ENCODE results near the gene KIF16B. TPM values are rescaled to one million over a fixed set of nuclear protein-coding genes. Genes with fewer than 3 reads are reported as not detected.

The KIF16B gene
- total and polyA plus RNA-seq, 2 of the 13 experiments (the other 11 are each of a cell fraction or from before 2014, with no cell fraction given): 6.9 to 18.0 TPM

GRCh38 chr20:16573001-16573965 is at the start of gene KIF16B (continued):
- TF ChIP-seq ZNF407 (CRISPR knock-in tag; IDR thresholded peaks at IDR 0.05; ENCODE audit: not compliant biosample characterization) (peak; percentile 94), ZNF652 (CRISPR knock-in tag; IDR thresholded peaks at IDR 0.05; ENCODE audit: borderline replicate concordance, low read depth) (peak; percentile 14; the same call in 1 of the 2 replicates), ZNF432 (CRISPR knock-in tag; IDR thresholded peaks at IDR 0.05; ENCODE audit: borderline replicate concordance) (no peak), ZNF674 (CRISPR knock-in tag; IDR thresholded peaks at IDR 0.05; ENCODE audit: low read depth) (peak; percentile 85; the same call in 1 of the 2 replicates), ZNF878 (CRISPR knock-in tag; IDR thresholded peaks at IDR 0.05) (peak; percentile 19; the same call in 1 of the 2 replicates), GTF3A (CRISPR knock-in tag; conservative IDR thresholded peaks at IDR 0.05) (no peak), CBX1 (IDR thresholded peaks at IDR 0.05; ENCODE audit: low read depth) (peak; percentile 98), DR1 (CRISPR knock-in tag; IDR thresholded peaks at IDR 0.05) (peak; percentile 94; the same call in 1 of the 2 replicates), ZNF484 (CRISPR knock-in tag; IDR thresholded peaks at IDR 0.05; ENCODE audit: borderline replicate concordance, low read depth) (0 out of 2 replicates have a peak, but pooled peaks have one; percentile 37), ISL2 (CRISPR knock-in tag; IDR thresholded peaks at IDR 0.05) (peak; percentile 86), ZZZ3 (CRISPR knock-in tag; IDR thresholded peaks at IDR 0.05; ENCODE audit: borderline replicate concordance) (peak; percentile 94)
- TF ChIP-seq, protein P1, sequence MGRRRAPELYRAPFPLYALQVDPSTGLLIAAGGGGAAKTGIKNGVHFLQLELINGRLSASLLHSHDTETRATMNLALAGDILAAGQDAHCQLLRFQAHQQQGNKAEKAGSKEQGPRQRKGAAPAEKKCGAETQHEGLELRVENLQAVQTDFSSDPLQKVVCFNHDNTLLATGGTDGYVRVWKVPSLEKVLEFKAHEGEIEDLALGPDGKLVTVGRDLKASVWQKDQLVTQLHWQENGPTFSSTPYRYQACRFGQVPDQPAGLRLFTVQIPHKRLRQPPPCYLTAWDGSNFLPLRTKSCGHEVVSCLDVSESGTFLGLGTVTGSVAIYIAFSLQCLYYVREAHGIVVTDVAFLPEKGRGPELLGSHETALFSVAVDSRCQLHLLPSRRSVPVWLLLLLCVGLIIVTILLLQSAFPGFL (CRISPR knock-in tag; IDR thresholded peaks at IDR 0.05): no peak; the same call in 1 of the 2 replicates
- TF ChIP-seq, protein P2, sequence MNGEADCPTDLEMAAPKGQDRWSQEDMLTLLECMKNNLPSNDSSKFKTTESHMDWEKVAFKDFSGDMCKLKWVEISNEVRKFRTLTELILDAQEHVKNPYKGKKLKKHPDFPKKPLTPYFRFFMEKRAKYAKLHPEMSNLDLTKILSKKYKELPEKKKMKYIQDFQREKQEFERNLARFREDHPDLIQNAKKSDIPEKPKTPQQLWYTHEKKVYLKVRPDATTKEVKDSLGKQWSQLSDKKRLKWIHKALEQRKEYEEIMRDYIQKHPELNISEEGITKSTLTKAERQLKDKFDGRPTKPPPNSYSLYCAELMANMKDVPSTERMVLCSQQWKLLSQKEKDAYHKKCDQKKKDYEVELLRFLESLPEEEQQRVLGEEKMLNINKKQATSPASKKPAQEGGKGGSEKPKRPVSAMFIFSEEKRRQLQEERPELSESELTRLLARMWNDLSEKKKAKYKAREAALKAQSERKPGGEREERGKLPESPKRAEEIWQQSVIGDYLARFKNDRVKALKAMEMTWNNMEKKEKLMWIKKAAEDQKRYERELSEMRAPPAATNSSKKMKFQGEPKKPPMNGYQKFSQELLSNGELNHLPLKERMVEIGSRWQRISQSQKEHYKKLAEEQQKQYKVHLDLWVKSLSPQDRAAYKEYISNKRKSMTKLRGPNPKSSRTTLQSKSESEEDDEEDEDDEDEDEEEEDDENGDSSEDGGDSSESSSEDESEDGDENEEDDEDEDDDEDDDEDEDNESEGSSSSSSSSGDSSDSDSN (CRISPR knock-in tag; IDR thresholded peaks at IDR 0.05): peak; percentile 87; the same call in 1 of the 2 replicates
